PFSK-1 (cell line): ENCODE measurements around the gene CDH2.

Experiments
- POLR2AphosphoS5 ChIP-seq: IDR thresholded peaks from 2 replicates; pipeline ENCODE4 v1.6.1; 2012; ENCODE audit warnings: low read depth, mild to moderate bottlenecking, control low read depth, low read length, moderate library complexity
- REST ChIP-seq, 2 experiments: IDR thresholded peaks; 2 replicates each; pipeline versions ENCODE4 v1.6.1 to v1.8.0; 2011 to 2012; ENCODE audit warnings: low read depth in 2 of 2, low read length in 2 of 2, control low read depth in 1 of 2, inconsistent platforms in 1 of 2, mild to moderate bottlenecking in 1 of 2, moderate library complexity in 1 of 2; ENCODE audit not compliant: insufficient read depth in 1 of 2
- TAF1 ChIP-seq: IDR thresholded peaks from 2 replicates; pipeline ENCODE4 v1.6.1; 2012; ENCODE audit warnings: low read length, control low read depth, borderline replicate concordance; ENCODE audit not compliant: insufficient read depth

GRCh38 chr18:28059861-28060260 is 117.1 kb downstream of the CDH2 start:
- TF ChIP-seq POLR2AphosphoS5 (no peak), TAF1 (no peak), REST (IDR thresholded peaks at IDR 0.05; ENCODE audit: insufficient read depth in 1 of 2, low read depth in 2 of 2, low read length in 2 of 2) (no peak)
